HTR-8/SVneo (cell line): Measurements from ENCODE around the gene WBP2.

ENCODE experiments used
- DNase-seq: peaks from one replicate; pipeline ENCODE4 v3.0.0; 2011; ENCODE audit warnings: low spot score, mixed read lengths; ENCODE audit not compliant: insufficient read length
- FAIRE-seq: peaks from 2 replicates; lab custom pipeline; 2011; peaks lifted over from hg19 to GRCh38; lab: Jason Lieb, UNC

WBP2 gene

GRCh38 chr17:75806822-75807500 lies 48.2 kb downstream of the WBP2 start:
- DNase-seq = no peak
- no peak for FAIRE-seq

GRCh38 chr17:75803883-75804282 lies 51.3 kb downstream of the WBP2 start:
- FAIRE-seq (no peak), DNase-seq (no peak)

GRCh38 chr17:75799402-75799801 lies 55.7 kb downstream of the WBP2 start:
- DNase-seq = no peak
- FAIRE-seq = no peak

GRCh38 chr17:75795820-75796607 lies 59.1 kb downstream of the WBP2 start:
- no peak for FAIRE-seq

More at GRCh38 chr17:75795820-75796607, 59.1 kb downstream of the WBP2 start:
- DNase-seq = no peak
